MM.1S (cell line): ENCODE measurements around the gene NSMF.

Source experiments
- EZH2 ChIP-seq: fragments of 300-600 bp; sonication (generic); optimal IDR thresholded peaks from 2 replicates; pipeline ENCODE3; 2017; ENCODE audit warnings: low read depth, mild to moderate bottlenecking, antibody characterized with exemption, low read length, mixed read lengths
- TF ChIP-seq, protein P1 (sequence below): fragments of 300-600 bp; sonication (generic); IDR thresholded peaks from 2 replicates; pipeline ENCODE4 v1.5.1; 2016; ENCODE audit warnings: antibody characterized with exemption, low read length, mixed read lengths

DNA sequence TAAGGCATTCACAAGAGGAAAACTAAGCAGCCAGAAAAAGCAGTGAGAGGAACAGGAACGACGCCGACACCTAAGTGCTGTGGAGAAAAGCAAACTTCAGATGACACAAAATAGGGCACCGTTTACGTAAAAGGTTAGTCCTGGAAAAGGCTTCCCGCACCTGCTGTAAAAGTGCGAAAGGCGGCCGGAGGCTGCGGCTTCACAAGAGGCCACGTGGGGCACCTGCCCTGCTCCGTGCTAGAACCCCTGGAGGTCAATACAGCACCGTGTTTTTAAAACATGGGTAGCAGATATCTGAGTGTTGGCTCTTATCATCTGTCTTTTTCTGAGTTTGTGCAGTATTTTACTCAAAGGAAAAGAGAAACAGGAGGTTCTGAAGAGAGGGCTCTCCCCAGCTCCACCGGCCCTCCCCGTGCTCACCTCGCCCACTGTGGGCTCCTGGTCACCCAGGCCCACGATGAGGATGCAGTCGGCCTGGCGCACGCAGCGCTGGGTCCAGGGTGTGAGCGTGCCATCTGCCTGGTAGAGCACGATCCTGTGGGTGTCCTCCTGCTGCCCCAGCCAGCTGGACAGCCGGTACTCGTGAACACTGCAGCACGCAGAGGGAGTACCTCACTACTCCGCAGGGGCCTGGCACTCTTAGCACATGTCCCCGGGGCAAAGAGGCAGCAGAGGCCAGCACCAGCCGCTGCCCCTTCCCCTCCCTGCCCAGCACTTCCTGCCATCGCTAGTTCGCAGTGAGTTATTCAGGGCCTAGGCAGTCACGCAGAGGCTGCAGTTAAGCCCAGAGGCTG is 21.0 kb upstream of the NSMF start:
- TF ChIP-seq, protein P1, sequence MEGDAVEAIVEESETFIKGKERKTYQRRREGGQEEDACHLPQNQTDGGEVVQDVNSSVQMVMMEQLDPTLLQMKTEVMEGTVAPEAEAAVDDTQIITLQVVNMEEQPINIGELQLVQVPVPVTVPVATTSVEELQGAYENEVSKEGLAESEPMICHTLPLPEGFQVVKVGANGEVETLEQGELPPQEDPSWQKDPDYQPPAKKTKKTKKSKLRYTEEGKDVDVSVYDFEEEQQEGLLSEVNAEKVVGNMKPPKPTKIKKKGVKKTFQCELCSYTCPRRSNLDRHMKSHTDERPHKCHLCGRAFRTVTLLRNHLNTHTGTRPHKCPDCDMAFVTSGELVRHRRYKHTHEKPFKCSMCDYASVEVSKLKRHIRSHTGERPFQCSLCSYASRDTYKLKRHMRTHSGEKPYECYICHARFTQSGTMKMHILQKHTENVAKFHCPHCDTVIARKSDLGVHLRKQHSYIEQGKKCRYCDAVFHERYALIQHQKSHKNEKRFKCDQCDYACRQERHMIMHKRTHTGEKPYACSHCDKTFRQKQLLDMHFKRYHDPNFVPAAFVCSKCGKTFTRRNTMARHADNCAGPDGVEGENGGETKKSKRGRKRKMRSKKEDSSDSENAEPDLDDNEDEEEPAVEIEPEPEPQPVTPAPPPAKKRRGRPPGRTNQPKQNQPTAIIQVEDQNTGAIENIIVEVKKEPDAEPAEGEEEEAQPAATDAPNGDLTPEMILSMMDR, result no peak
- TF ChIP-seq EZH2, result no peak
